GM18873 (cell line): ENCODE results near the gene SFRP2.

ENCODE experiments used
- ATAC-seq: cut with Tn5 transposase; IDR thresholded peaks from one replicate; pipeline ENCODE4 v1.9.1; 2021; ENCODE audit warnings: mild to moderate bottlenecking, moderate library complexity, moderate number of reproducible peaks; ENCODE audit not compliant: unreplicated experiment, low FRiP score

SFRP2 gene

GRCh38 chr4:153733751-153734448 is 55.0 kb downstream of the SFRP2 start:
- no peak for ATAC-seq

GRCh38 chr4:153731239-153731638 is 57.6 kb downstream of the SFRP2 start:
- ATAC-seq, result no peak
